ENCODE data around the gene TTC27.

TTC27 gene

DNA sequence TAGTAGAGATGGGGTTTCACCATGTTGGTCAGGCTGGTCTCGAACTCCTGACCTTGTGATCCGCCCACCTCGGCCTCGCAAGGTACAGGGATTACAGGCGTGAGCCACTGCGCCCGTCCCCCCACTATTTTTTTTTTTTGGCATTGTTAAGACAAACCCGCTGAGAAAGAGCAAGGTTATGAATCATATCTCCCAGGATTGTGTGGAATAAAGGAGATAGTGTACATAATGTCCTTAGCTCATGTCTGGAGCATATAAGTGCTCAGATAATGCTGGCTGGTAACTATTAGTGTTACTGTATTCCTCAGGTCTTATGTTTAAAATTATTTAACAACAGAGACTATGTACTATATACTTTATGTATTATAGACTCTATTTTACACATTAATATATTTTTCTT is 36.0 kb downstream of the TTC27 start:
- ATAC-seq (ENCODE audit: insufficient read depth, low read depth) (no peak), DNase-seq (no peak)
- no peak overlapping the region for H3K4me3 ChIP-seq (ENCODE audit: low read depth in 1 of 2, low read length in 2 of 2)
- H3K27ac ChIP-seq (ENCODE audit: low read length): no peak overlapping the region
- no peaks in the 10 kb centered on the region for H3K9me3 ChIP-seq (ENCODE audit: insufficient read depth, low read length, severe bottlenecking)
- peaks cover 25% of the 10 kb centered on the region; the same call in 1 of the 2 replicates for H3K36me3 ChIP-seq (ENCODE audit: insufficient read depth, low read length)
- H2AFZ ChIP-seq (ENCODE audit: low read depth, low read length): no peak overlapping the region
- no peak overlapping the region for H3K4me2 ChIP-seq (ENCODE audit: insufficient read depth, low read length)
- no peaks in the 10 kb centered on the region for H3K27me3 ChIP-seq (ENCODE audit: insufficient read depth, low read length, poor library complexity)
- no peaks in the 10 kb centered on the region for H3K4me1 ChIP-seq (ENCODE audit: insufficient read depth, low read length)
- no peak overlapping the region for H3K9ac ChIP-seq (ENCODE audit: low read depth, low read length)
- peaks cover 8% of the 10 kb centered on the region; the same call in 1 of the 2 replicates for H3K79me2 ChIP-seq (ENCODE audit: insufficient read depth, low read length)
- no peaks in the 10 kb centered on the region for H4K20me1 ChIP-seq (ENCODE audit: insufficient read depth, low read length)
- no peak for TF ChIP-seq EZH2 (IDR thresholded peaks at IDR 0.05; ENCODE audit: borderline replicate concordance, low read depth, low read length, severe bottlenecking)
- no peak for TF ChIP-seq CTCF (IDR thresholded peaks at IDR 0.05; ENCODE audit: borderline replicate concordance, extremely low read depth, low read length, poor library complexity, severe bottlenecking)

DNA sequence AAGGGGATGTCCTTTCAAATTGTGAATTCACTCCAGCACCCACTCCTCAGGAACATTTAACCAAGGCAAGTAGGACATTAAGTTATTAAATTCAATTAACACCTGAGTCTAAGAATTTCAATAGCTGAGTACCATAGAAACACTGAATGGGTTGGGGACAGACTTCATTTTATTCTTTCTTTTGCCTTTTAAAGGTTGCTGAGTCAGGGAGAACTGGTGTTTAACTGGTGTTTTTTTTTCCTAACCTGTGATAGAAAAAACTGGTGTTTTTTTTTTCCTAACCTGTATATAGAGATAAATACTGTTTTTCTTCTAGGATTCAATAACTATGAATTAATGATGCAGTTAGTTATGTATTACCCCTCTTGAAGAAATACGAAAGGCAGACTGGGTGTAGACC is 38.9 kb downstream of the TTC27 start:
- Histone ChIP-seq H3K9me3 (ENCODE audit: insufficient read depth, low read length, severe bottlenecking) (no peaks in the 10 kb centered on the region), H3K27me3 (ENCODE audit: insufficient read depth, low read length, poor library complexity) (no peaks in the 10 kb centered on the region), H3K9ac (ENCODE audit: low read depth, low read length) (no peak overlapping the region), H3K4me3 (ENCODE audit: low read depth in 1 of 2, low read length in 2 of 2) (no peak overlapping the region), H3K36me3 (ENCODE audit: insufficient read depth, low read length) (peaks cover 27% of the 10 kb centered on the region; the same call in 1 of the 2 replicates), H3K79me2 (ENCODE audit: insufficient read depth, low read length) (peaks cover 6% of the 10 kb centered on the region; the same call in 1 of the 2 replicates), H2AFZ (ENCODE audit: low read depth, low read length) (no peak overlapping the region), H4K20me1 (ENCODE audit: insufficient read depth, low read length) (no peaks in the 10 kb centered on the region), H3K4me1 (ENCODE audit: insufficient read depth, low read length) (no peaks in the 10 kb centered on the region), H3K27ac (ENCODE audit: low read length) (no peak overlapping the region), H3K4me2 (ENCODE audit: insufficient read depth, low read length) (no peak overlapping the region)
- no peak for TF ChIP-seq EZH2 (IDR thresholded peaks at IDR 0.05; ENCODE audit: borderline replicate concordance, low read depth, low read length, severe bottlenecking)
- no peak for TF ChIP-seq CTCF (IDR thresholded peaks at IDR 0.05; ENCODE audit: borderline replicate concordance, extremely low read depth, low read length, poor library complexity, severe bottlenecking)
- ATAC-seq (ENCODE audit: insufficient read depth, low read depth) (no peak), DNase-seq (no peak)

DNA sequence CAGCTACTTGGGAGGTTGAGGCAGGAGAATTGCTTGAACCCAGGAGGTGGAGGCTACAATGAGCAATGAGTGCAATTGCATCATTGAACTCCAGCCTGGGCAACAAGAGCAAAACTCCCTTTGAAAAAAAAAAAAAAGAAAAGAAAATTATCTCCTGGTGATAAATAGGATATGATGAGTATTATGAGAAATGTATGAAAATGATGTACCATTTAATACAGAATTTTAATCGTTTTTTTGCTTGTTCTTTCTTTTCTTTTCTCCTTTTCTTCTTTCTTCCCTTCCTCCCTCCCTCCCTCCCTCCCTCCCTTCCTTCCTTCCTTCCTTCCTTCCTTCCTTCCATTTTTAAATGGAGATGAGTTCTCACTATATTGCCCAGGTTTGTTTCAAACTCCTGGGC is 40.4 kb downstream of the TTC27 start:
- no peak overlapping the region for H3K4me2 ChIP-seq (ENCODE audit: insufficient read depth, low read length)
- H3K36me3 ChIP-seq (ENCODE audit: insufficient read depth, low read length): peaks cover 34% of the 10 kb centered on the region; the same call in 1 of the 2 replicates
- no peaks in the 10 kb centered on the region for H3K9me3 ChIP-seq (ENCODE audit: insufficient read depth, low read length, severe bottlenecking)
- ATAC-seq (ENCODE audit: insufficient read depth, low read depth) (no peak), DNase-seq (no peak)
- H3K9ac ChIP-seq (ENCODE audit: low read depth, low read length): no peak overlapping the region
- no peak overlapping the region for H2AFZ ChIP-seq (ENCODE audit: low read depth, low read length)
- H3K27ac ChIP-seq (ENCODE audit: low read length): no peak overlapping the region
- H3K4me3 ChIP-seq (ENCODE audit: low read depth in 1 of 2, low read length in 2 of 2): no peak overlapping the region
- no peaks in the 10 kb centered on the region for H3K4me1 ChIP-seq (ENCODE audit: insufficient read depth, low read length)
- H3K79me2 ChIP-seq (ENCODE audit: insufficient read depth, low read length): peaks cover 1% of the 10 kb centered on the region; the same call in 1 of the 2 replicates
- no peaks in the 10 kb centered on the region for H4K20me1 ChIP-seq (ENCODE audit: insufficient read depth, low read length)
- TF ChIP-seq EZH2 (IDR thresholded peaks at IDR 0.05; ENCODE audit: borderline replicate concordance, low read depth, low read length, severe bottlenecking) (no peak), CTCF (IDR thresholded peaks at IDR 0.05; ENCODE audit: borderline replicate concordance, extremely low read depth, low read length, poor library complexity, severe bottlenecking) (no peak)
- no peaks in the 10 kb centered on the region for H3K27me3 ChIP-seq (ENCODE audit: insufficient read depth, low read length, poor library complexity)

Data from DND-41 (cell line).